Omental fat pad (tissue), 4 donors: ENCODE results near the gene EPM2A. TPM values are rescaled to one million over a fixed set of nuclear protein-coding genes. Genes with fewer than 3 reads are reported as not detected.
A peak's percentile ranks its signal among the peaks of the same experiment; 100 is the strongest.

Experiments used
- ATAC-seq: fragments of 150-250 bp; one replicate; pipeline ENCODE4 v1.9.1; 2016; ENCODE audit warnings: mild to moderate bottlenecking, moderate library complexity; ENCODE audit not compliant: low FRiP score
- DNase-seq: peaks from one replicate; pipeline ENCODE4 v3.0.0-alpha.2; 2019; ENCODE audit warnings: low spot score
- total RNA-seq, 4 donors: library from RNA; depleted of rRNA; stranded (reverse); fragments of >200 nt; gene quantifications; one replicate each; pipeline ENCODE4 v1.1.0, GENCODE V29; 2016
- TF ChIP-seq, protein P1 (sequence below), 3 donors: fragments of 450-650 bp; IDR thresholded peaks; one replicate each; pipeline ENCODE4 v1.5.1; 2016 to 2017; ENCODE audit warnings: antibody characterized with exemption in 3 of 3, mild to moderate bottlenecking in 3 of 3, moderate library complexity in 2 of 3

The EPM2A gene
- total RNA-seq, 4 donors from 2014 or later: 11.2 to 15.3 (median 14.1) TPM

- no peak for DNase-seq
- no peak for ATAC-seq
- TF ChIP-seq, protein P1, sequence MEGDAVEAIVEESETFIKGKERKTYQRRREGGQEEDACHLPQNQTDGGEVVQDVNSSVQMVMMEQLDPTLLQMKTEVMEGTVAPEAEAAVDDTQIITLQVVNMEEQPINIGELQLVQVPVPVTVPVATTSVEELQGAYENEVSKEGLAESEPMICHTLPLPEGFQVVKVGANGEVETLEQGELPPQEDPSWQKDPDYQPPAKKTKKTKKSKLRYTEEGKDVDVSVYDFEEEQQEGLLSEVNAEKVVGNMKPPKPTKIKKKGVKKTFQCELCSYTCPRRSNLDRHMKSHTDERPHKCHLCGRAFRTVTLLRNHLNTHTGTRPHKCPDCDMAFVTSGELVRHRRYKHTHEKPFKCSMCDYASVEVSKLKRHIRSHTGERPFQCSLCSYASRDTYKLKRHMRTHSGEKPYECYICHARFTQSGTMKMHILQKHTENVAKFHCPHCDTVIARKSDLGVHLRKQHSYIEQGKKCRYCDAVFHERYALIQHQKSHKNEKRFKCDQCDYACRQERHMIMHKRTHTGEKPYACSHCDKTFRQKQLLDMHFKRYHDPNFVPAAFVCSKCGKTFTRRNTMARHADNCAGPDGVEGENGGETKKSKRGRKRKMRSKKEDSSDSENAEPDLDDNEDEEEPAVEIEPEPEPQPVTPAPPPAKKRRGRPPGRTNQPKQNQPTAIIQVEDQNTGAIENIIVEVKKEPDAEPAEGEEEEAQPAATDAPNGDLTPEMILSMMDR (IDR thresholded peaks at IDR 0.05): no peak
These were observed 46.8 kb downstream of the EPM2A start for GRCh38 chr6:145688493-145688905.

DNA sequence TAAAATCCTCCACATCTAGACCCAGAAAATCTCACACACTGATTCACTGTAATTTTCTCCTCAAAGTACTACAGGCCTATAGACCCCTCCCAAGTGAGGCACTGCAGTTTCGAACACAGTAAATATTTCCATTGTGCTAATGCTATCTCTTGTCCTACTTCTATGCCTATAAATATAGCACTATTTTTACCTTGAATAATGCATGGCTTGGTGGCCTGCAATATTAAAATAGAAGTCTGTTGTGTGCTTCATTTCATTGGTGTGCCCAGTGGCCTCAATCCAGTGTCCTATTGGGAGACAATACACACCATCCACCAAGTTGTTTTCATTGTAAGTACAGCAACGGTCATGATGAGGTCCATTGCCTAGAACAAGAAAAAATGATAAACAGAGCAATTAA is 49.4 kb downstream of the EPM2A start:
- ATAC-seq (no peak), DNase-seq (no peak)
- TF ChIP-seq, protein P1 (IDR thresholded peaks at IDR 0.05): no peak

DNA sequence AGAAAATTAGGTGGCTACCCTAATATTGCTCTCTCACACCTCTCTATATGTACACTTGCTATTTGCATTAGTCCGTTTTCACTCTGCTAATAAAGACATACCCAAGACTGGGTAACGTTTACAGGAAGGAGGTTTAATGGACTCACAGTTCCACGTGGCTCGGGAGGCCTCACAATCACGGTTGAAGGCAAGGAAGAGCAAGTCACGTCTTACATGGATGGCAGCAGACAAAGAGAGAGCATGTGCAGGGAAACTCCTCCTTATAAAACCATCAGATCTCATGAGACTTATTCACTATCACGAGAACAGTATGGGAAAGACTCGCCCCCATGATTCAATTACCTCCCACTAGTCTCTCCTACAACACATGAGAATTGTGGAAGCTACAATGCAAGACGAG is 53.4 kb downstream of the EPM2A start:
- TF ChIP-seq, protein P1 (IDR thresholded peaks at IDR 0.05): no peak
- DNase-seq: no peak
- no peak for ATAC-seq

- TF ChIP-seq, protein P1 (IDR thresholded peaks at IDR 0.05): no peak
- DNase-seq (no peak), ATAC-seq (no peak)
These were observed 61.8 kb downstream of the EPM2A start for GRCh38 chr6:145673504-145673903.

DNA sequence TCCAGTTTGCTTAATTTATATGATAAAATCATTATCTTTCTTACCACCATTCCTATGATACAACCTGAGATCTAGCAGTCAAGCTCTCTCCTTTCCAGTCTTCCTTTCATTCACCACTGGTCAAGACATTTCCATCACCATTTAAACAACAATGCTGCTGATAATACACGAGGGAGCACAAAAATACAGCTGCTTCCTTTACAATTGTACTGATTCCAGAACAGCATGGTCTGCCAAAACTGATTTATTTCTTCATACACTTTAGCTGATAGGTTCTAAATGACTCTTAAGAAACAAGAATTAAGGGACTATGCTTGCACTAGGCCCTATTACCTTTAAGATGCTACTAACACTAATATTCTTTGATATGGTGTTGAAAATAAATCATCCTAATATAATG is 65.0 kb downstream of the EPM2A start:
- TF ChIP-seq, protein P1 (IDR thresholded peaks at IDR 0.05): no peak
- DNase-seq (no peak), ATAC-seq (no peak)

DNA sequence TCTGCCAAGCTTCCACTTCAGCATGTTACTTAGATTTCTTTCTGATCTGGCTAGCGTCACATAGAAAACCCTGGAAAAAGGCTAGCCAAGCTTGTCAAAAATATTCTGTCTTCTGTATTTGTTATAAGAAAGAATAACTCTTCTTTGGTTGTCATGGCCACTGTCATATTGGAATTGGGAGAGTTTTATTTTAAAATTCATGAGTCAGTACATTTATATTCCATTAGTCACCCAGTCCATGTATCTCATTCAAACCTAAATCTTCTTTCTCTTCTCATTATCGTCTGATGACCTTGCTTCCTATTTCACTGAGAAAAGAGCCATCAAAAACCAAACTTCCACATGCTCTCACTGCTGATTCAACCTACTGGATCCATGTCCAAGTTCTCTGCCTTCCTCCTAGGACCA is 65.7 kb downstream of the EPM2A start:
- DNase-seq (no peak), ATAC-seq (peak; percentile 64)
- TF ChIP-seq, protein P1 (IDR thresholded peaks at IDR 0.05): no peak

DNA sequence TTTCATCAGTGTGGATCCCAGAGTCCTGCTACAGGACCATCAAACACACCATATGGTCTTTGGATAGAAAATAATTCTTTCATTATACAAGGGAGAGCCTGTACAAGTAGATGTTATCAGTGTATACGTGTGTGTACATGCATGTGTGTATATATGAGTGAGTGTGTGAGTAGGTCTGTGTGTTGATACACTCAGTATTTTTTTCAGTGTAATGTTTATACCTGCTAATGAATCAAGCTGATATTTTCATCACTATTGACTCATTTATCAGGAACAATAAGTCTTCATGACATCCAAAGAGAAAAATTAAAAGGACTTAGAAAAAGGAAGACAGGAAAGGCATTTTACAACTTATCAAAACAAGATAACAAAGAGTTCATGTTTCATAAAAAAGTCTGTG is 66.5 kb downstream of the EPM2A start:
- TF ChIP-seq, protein P1 (IDR thresholded peaks at IDR 0.05): no peak
- no peak for DNase-seq
- ATAC-seq: no peak
